ENCODE measurements around the gene WNT9A.

Gene WNT9A

DNA sequence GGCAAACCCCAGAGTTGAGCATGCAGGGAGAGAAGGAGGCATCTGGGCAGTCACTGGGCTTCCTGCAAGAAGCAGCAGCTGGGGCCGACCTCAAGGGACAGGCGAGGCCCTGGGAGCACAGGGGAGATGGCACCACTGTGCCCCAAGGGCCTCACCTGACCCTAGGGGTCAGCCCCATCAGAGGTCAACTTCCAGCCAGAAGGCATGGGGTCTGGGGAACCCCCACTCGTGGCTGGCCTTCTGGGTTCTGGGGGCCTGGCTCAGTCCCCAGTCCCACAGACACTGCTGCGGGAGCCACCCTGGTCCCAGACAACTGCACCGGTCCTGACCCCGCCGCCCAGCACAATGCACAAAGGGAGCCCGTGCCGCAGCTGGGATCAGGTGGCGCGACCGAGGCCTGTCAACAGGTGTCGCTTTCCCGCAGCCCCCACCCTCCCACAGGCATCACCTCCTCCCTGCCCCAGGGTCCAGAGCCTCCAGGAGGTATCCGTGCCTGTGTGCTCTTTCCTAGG, 6.2 kb downstream of the WNT9A start:
- DNase-seq = no peak

GRCh38 chr1:227940791-227941241, 6.9 kb downstream of the WNT9A start:
- no peak for DNase-seq

- no peak for DNase-seq
Observed at GRCh38 chr1:227939791-227940771, 7.7 kb downstream of the WNT9A start.

GRCh38 chr1:227938911-227939790, 8.6 kb downstream of the WNT9A start:
- DNase-seq = no peak

GRCh38 chr1:227938276-227938675, 9.5 kb downstream of the WNT9A start:
- DNase-seq = no peak

DNA sequence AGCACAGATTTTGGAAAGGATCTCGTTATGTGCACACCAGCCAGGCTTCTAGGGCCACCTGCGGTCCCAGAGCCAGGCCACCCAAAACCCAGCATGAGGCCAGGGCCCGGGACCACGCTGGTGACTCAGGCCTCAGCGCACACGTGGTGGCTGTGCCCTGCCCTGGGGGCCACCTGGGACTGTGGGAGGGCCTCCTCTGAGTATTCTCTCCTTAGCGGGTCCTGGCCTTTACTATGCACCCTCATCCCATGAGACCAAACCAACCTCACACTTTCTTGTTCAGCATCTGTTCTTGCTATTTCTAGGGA, 9.9 kb downstream of the WNT9A start:
- no peak for DNase-seq

DNA sequence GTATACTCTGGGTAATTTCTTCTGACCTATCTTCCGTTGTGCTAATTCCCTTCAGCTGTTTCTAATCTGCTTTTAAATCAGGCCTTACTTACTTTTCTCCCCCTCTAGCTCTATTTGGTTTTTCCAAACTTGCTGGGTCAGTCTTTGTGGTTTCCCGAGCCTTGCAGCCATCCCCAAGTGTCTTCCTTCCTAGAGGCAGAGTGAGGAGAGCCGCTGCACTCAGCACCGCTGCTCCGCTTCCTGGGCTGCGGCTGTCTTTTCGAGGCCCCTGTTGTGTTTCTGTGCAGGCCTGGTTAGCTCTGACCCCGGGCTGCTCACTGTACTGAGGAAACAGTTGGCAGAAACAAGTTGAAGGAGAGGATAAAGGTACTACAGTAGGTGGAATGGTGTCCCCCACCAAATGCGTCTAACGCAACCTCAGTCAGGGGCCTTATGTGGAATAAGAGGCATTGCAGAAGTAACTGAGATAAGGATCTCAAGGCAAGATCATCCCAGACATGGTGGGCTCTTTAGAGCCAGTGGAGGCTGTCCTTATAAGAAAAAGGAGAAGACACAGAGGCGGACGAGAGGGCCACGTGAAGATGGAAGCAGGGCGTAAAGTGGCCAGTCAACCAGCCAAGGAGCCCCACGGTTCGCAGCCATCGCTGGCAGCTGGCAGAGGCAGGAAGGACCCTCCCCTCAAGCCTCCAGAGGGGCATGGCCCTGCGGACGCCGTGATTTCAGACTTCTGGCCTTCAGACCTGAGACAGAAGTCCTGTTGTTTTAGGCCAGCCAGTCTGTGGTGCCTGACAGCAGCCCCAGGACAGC, 10.5 kb downstream of the WNT9A start:
- DNase-seq = no peak

DNA sequence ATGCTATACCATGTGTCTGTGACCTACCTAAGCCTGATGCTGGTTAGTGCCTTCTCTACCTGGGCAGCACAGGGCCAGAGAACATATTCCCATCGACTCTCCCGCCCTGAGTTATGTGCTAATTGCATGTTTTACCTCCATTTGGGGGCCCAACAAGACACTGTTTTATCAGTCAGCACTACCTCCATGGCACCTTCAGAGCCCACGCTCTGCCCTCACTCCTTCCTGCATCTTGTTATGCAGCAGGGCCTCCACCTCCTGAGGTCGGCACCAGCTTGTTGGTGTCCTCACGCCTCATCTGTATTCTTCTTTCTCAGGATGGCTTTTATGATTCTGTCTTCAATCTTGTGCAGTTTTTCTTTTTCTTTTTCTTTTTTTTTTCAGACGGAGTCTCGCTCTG, 11.9 kb downstream of the WNT9A start:
- no peak for DNase-seq

- DNase-seq = peak in 2 of 4 experiments; percentile 2 to 27
Observed at GRCh38 chr1:227934476-227935313, 13.0 kb downstream of the WNT9A start.

- DNase-seq = no peak
Observed at GRCh38 chr1:227929751-227930472, 17.8 kb downstream of the WNT9A start.

GRCh38 chr1:227928811-227929375, 18.8 kb downstream of the WNT9A start:
- DNase-seq = no peak

- DNase-seq = no peak
Observed at GRCh38 chr1:227927971-227928741, 19.6 kb downstream of the WNT9A start.

DNA sequence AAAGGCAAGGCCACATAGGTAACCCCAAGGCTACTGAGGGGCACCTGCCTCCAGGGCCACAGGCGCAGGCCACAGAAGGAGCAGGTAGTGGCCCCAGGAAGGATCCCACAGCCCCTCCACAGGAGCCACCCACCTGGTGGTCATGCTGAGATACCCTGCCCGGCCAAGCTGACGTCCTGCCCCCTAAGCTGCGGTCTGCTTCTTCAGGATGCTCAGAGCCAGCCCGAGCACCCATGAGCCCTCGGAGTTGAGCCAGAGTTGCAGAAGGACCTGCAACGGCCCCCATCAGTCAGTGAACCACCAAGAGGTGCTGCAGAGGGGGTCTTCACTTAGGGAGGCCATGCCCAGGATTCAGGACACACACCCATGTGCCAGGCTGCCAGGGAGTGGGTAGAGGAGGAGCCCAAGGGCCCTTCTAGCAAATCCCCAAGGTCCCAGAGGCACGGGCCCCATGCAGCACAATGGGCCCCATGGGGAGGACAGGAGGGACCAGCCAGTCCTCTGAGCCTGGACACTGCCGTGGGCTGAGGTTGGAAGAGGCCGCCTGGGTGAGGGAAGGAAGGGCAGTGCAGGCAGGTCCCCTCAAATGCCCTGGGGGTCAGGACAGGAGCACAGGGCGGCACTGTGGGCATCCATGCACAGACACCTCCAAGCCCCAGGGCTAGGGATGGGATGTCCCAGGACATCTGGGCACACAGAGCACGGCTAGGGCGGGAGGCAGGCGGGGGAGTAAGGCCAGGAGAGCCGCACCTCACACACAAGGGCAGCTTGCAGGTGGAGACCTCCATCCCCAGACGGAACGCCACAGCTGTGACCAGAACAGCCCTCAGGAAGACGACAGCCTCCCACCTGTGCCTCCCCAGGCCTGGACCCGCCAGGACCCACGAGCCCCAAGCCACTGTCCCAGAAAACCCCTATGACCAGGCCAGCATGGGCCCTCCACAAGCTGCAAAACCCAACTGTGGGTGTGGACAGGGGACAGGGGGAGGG, 20.5 kb downstream of the WNT9A start:
- no peak for DNase-seq

GRCh38 chr1:227926216-227926791, 21.4 kb downstream of the WNT9A start:
- DNase-seq = no peak

GRCh38 chr1:227925582-227926198, 22.0 kb downstream of the WNT9A start:
- no peak for DNase-seq

DNA sequence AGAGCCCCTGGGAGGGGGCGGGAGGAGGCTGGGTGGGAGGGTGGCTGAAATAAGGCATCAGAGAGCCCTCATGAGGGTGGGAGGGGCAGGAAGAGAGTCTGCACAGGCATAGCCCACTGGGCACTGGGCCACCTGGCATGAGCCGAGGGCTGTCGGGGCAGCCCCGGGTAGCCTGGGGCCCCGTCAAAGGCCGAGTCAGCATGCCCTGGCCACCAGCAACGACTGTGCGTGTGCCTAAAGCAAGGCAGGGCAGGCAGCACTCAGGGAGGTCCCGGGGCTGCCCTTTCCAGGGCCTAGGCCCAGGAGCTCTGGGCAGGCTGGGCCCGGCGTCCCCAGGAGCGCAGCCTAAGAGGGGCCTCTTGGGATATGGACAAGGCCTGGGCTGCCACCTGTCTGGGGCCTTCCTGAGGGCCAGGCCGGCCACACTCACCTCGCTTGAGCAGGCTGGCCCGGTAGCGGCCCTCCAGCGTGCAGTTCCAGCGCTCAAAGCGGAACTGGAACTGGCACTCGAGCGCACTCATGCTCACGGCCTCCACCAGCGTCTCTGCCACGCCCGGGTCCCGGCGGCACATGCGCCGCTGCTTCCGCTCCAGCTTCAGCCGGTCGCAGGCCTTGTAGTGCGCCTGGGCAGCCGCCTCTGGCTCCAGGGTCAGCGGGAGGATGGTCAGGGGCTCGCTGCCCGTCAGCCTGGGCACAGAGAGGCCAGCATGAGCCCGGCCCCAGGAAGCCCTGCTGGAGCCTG, 22.7 kb downstream of the WNT9A start:
- no peak for DNase-seq

Measured in suppressor macrophage (primary cell).